GM23338 (cell line): ENCODE data around the gene PHYKPL. TPM values are rescaled to one million over a fixed set of nuclear protein-coding genes. Genes with fewer than 3 reads are reported as not detected.

Experiments used
- ATAC-seq: fragments of 200-7000 bp; cut with Tn5 transposase; 3 replicates; pipeline ENCODE4 v1.9.1; 2020
- DNase-seq: peaks from one replicate; pipeline ENCODE4 v3.0.0-alpha.2; 2015; ENCODE audit warnings: low spot score
- H2AFZ ChIP-seq: fragments of 200-600 bp; sonication (generic); 2 replicates; pipeline ENCODE4 v1.8.0; 2016; ENCODE audit warnings: antibody characterized with exemption, mild to moderate bottlenecking, moderate library complexity
- H3F3A ChIP-seq: fragments of 200-600 bp; sonication (generic); replicated peaks from 2 replicates; pipeline ENCODE4 v1.8.0; 2017; ENCODE audit warnings: antibody characterized with exemption, mixed run types, low read depth
- H3K27ac ChIP-seq: fragments of 200-600 bp; sonication (generic); 2 replicates; pipeline ENCODE4 v1.6.1; 2016; ENCODE audit warnings: low read depth
- H3K27me3 ChIP-seq: fragments of 200-600 bp; sonication (generic); 2 replicates; pipeline ENCODE4 v1.8.0; 2016; ENCODE audit warnings: mild to moderate bottlenecking, mixed run types, moderate library complexity; ENCODE audit not compliant: insufficient read depth
- H3K36me3 ChIP-seq: fragments of 200-600 bp; sonication (generic); 2 replicates; pipeline ENCODE4 v1.8.0; 2016; ENCODE audit warnings: mild to moderate bottlenecking; ENCODE audit not compliant: insufficient read depth
- H3K4me1 ChIP-seq: fragments of 200-600 bp; sonication (generic); 2 replicates; pipeline ENCODE4 v1.8.0; 2016; ENCODE audit warnings: mild to moderate bottlenecking, moderate library complexity; ENCODE audit not compliant: insufficient read depth
- H3K4me2 ChIP-seq: fragments of 200-600 bp; sonication (generic); 2 replicates; pipeline ENCODE4 v1.7.1; 2017; ENCODE audit warnings: mixed run types
- H3K4me3 ChIP-seq: fragments of 200-600 bp; sonication (generic); 2 replicates; pipeline ENCODE4 v1.6.1; 2016; ENCODE audit warnings: mixed run types
- H3K79me2 ChIP-seq: fragments of 200-600 bp; sonication (generic); replicated peaks from 2 replicates; pipeline ENCODE4 v1.8.0; 2017; ENCODE audit warnings: mild to moderate bottlenecking; ENCODE audit not compliant: insufficient read depth
- H3K9me2 ChIP-seq: fragments of 200-600 bp; sonication (generic); 2 replicates; pipeline ENCODE4 v1.8.0; 2017; ENCODE audit not compliant: insufficient read depth
- H4K20me1 ChIP-seq: fragments of 200-600 bp; sonication (generic); replicated peaks from 2 replicates; pipeline ENCODE4 v1.8.0; 2017; ENCODE audit warnings: mild to moderate bottlenecking; ENCODE audit not compliant: insufficient read depth
- H3K27ac Mint-ChIP-seq: 2 replicates; pipeline ENCODE4 v1.8.0; 2020; ENCODE audit warnings: inconsistent platforms, mild to moderate bottlenecking, moderate library complexity, mixed read lengths
- H3K27me3 Mint-ChIP-seq: 3 replicates; pipeline ENCODE4 v1.8.0; 2022; ENCODE audit warnings: low read depth, mild to moderate bottlenecking, moderate library complexity, mixed read lengths, inconsistent platforms; ENCODE audit not compliant: insufficient read depth, poor library complexity
- H3K36me3 Mint-ChIP-seq: 3 replicates; pipeline ENCODE4 v1.8.0; 2021; ENCODE audit warnings: low read depth, mild to moderate bottlenecking, inconsistent platforms, moderate library complexity, mixed read lengths
- H3K4me1 Mint-ChIP-seq: 3 replicates; pipeline ENCODE4 v1.8.0; 2020; ENCODE audit warnings: mild to moderate bottlenecking, inconsistent platforms, mixed read lengths
- H3K4me3 Mint-ChIP-seq: 3 replicates; pipeline ENCODE4 v1.8.0; 2021; ENCODE audit warnings: moderate library complexity, mild to moderate bottlenecking, inconsistent platforms, mixed read lengths
- H3K9me3 Mint-ChIP-seq: 3 replicates; pipeline ENCODE4 v1.8.0; 2020; ENCODE audit warnings: moderate library complexity, mild to moderate bottlenecking, inconsistent platforms, mixed read lengths
- CREB1 ChIP-seq: fragments of 250-450 bp; sonication (Bioruptor Pico); IDR thresholded peaks from 2 replicates; pipeline ENCODE4 v1.5.0; 2020; ENCODE audit warnings: low read depth, mild to moderate bottlenecking, moderate library complexity
- EZH2 ChIP-seq: fragments of 200-600 bp; sonication (generic); IDR thresholded peaks from one replicate; pipeline ENCODE4 v1.8.0; 2017; ENCODE audit warnings: antibody characterized with exemption, mild to moderate bottlenecking, low read depth; ENCODE audit not compliant: unreplicated experiment
- EZH2phosphoT487 ChIP-seq: fragments of 200-600 bp; sonication (generic); IDR thresholded peaks from one replicate; pipeline ENCODE4 v1.8.1; 2018; ENCODE audit warnings: antibody characterized with exemption; ENCODE audit not compliant: unreplicated experiment
- JUNB ChIP-seq: IDR thresholded peaks from one replicate; pipeline ENCODE4 v1.6.1; 2016; ENCODE audit warnings: antibody characterized with exemption; ENCODE audit not compliant: unreplicated experiment
- NANOG ChIP-seq: IDR thresholded peaks from 2 replicates; pipeline ENCODE4 v1.6.1; 2016; ENCODE audit warnings: antibody characterized with exemption, borderline replicate concordance
- POLR2AphosphoS5 ChIP-seq: IDR thresholded peaks from 2 replicates; pipeline ENCODE4 v1.6.1; 2016; ENCODE audit warnings: antibody characterized with exemption, low read depth
- STAT1 ChIP-seq: IDR thresholded peaks from one replicate; pipeline ENCODE4 v1.6.1; 2016; ENCODE audit warnings: antibody characterized with exemption; ENCODE audit not compliant: unreplicated experiment
- ZNF114 ChIP-seq: fragments of 250-450 bp; sonication (Bioruptor Pico); IDR thresholded peaks from 2 replicates; pipeline ENCODE4 v1.5.0; 2020; ENCODE audit warnings: mild to moderate bottlenecking, moderate library complexity
- ZNF331 ChIP-seq: fragments of 250-450 bp; sonication (Bioruptor Pico); IDR thresholded peaks from 2 replicates; pipeline ENCODE4 v1.5.0; 2020; ENCODE audit warnings: low read depth, mild to moderate bottlenecking, moderate library complexity
- polyA plus RNA-seq: library from polyadenylated mRNA; unstranded; fragments of >200 nt; fragmentation: Nextera tagmentation; extraction: Ambion mirVana; gene quantifications from 2 replicates; pipeline ENCODE4 v1.2.1, GENCODE V29; 2016
- total RNA-seq: library from RNA; depleted of rRNA; stranded (reverse); fragments of >200 nt; shearing (Covaris generic); gene quantifications from 2 replicates; pipeline ENCODE4 v1.2.3, GENCODE V29; 2014
- TF ChIP-seq, protein P1 (sequence below): IDR thresholded peaks from 2 replicates; pipeline ENCODE4 v1.6.1; 2016; ENCODE audit warnings: antibody characterized with exemption
- TF ChIP-seq, protein P2 (sequence below): fragments of 250-450 bp; sonication (Bioruptor Pico); IDR thresholded peaks from 2 replicates; pipeline ENCODE4 v1.5.0; 2020; ENCODE audit warnings: mild to moderate bottlenecking, moderate library complexity
- TF ChIP-seq, protein P3 (sequence below): IDR thresholded peaks from one replicate; pipeline ENCODE4 v1.6.1; 2018; ENCODE audit warnings: antibody characterized with exemption; ENCODE audit not compliant: unreplicated experiment
- TF ChIP-seq, protein P4 (sequence below), 2 experiments: fragments of 200-600 bp in 1 of 2; sonication (generic) in 1 of 2; conservative IDR thresholded peaks; 2 replicates each; pipeline versions ENCODE4 v1.5.1 to v1.6.1; 2016 to 2017; ENCODE audit warnings: antibody characterized with exemption in 2 of 2, low read depth in 2 of 2, mild to moderate bottlenecking in 2 of 2, moderate library complexity in 1 of 2

The PHYKPL gene
- total and polyA plus RNA-seq, 2 experiments from 2014 or later, result 15.9 to 20.8 TPM

DNA sequence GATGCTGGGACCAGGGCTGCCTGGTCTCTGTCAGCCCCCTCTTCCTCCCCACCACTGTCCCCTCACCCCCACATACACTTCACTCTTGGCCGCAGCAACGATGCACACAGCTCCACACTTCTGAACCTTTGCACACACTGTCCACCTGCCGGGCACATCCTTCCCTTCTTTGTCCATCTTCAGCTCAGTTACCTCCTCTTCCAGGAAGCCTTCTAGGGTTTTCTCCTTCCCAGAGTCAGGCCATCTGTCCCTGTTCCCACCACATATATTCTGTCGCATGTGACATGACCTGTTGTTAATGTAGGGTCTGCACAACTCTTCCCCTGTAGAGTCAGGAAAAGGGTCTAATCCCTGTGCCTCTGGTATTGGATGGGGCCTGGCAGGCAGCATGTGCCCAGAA is 38.6 kb upstream of the PHYKPL start (continued):
- no peak for TF ChIP-seq EZH2phosphoT487
- TF ChIP-seq NANOG, result no peak

DNA sequence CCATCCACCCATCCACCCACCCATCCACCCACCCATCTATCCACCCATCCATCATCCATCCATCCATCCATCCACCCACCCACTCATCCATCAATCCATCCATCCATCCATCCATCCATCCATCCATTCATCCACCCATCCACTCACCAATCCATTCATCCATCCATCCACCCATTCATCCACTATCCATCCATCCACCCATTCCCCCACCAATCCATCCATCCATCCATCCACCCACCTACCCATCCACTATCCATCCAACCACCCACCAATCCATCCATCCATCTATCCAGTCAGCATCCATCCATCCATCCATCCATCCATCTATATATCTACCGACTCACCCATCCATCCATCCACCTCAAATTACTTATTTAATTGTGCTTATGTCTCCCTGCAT is 36.9 kb upstream of the PHYKPL start:
- H3K36me3 ChIP-seq, result no peaks in the 10 kb centered on the region
- H3K4me1 ChIP-seq, result no peaks in the 10 kb centered on the region
- no peak overlapping the region for H3K4me2 ChIP-seq
- no peak overlapping the region for H3K27ac ChIP-seq
- no peaks in the 10 kb centered on the region for H3K27me3 ChIP-seq
- H2AFZ ChIP-seq, result no peak overlapping the region
- Mint-ChIP-seq H3K27me3 (peaks cover 17% of the 10 kb centered on the region), H3K4me1 (no peaks in the 10 kb centered on the region; the same call in 2 of the 3 replicates), H3K36me3 (no peaks in the 10 kb centered on the region; the same call in 2 of the 3 replicates), H3K4me3 (no peak overlapping the region), H3K27ac (no peak overlapping the region), H3K9me3 (no peaks in the 10 kb centered on the region)
- no peaks in the 10 kb centered on the region for H3K9me2 ChIP-seq
- no peaks in the 10 kb centered on the region for H3K79me2 ChIP-seq
- no peaks in the 10 kb centered on the region for H3F3A ChIP-seq
- no peaks in the 10 kb centered on the region for H4K20me1 ChIP-seq
- H3K4me3 ChIP-seq, result no peak overlapping the region
- ATAC-seq, result no peak
- no peak for DNase-seq
- TF ChIP-seq, protein P1, sequence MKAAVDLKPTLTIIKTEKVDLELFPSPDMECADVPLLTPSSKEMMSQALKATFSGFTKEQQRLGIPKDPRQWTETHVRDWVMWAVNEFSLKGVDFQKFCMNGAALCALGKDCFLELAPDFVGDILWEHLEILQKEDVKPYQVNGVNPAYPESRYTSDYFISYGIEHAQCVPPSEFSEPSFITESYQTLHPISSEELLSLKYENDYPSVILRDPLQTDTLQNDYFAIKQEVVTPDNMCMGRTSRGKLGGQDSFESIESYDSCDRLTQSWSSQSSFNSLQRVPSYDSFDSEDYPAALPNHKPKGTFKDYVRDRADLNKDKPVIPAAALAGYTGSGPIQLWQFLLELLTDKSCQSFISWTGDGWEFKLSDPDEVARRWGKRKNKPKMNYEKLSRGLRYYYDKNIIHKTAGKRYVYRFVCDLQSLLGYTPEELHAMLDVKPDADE, result no peak
- no peak for TF ChIP-seq NANOG
- TF ChIP-seq, protein P2, sequence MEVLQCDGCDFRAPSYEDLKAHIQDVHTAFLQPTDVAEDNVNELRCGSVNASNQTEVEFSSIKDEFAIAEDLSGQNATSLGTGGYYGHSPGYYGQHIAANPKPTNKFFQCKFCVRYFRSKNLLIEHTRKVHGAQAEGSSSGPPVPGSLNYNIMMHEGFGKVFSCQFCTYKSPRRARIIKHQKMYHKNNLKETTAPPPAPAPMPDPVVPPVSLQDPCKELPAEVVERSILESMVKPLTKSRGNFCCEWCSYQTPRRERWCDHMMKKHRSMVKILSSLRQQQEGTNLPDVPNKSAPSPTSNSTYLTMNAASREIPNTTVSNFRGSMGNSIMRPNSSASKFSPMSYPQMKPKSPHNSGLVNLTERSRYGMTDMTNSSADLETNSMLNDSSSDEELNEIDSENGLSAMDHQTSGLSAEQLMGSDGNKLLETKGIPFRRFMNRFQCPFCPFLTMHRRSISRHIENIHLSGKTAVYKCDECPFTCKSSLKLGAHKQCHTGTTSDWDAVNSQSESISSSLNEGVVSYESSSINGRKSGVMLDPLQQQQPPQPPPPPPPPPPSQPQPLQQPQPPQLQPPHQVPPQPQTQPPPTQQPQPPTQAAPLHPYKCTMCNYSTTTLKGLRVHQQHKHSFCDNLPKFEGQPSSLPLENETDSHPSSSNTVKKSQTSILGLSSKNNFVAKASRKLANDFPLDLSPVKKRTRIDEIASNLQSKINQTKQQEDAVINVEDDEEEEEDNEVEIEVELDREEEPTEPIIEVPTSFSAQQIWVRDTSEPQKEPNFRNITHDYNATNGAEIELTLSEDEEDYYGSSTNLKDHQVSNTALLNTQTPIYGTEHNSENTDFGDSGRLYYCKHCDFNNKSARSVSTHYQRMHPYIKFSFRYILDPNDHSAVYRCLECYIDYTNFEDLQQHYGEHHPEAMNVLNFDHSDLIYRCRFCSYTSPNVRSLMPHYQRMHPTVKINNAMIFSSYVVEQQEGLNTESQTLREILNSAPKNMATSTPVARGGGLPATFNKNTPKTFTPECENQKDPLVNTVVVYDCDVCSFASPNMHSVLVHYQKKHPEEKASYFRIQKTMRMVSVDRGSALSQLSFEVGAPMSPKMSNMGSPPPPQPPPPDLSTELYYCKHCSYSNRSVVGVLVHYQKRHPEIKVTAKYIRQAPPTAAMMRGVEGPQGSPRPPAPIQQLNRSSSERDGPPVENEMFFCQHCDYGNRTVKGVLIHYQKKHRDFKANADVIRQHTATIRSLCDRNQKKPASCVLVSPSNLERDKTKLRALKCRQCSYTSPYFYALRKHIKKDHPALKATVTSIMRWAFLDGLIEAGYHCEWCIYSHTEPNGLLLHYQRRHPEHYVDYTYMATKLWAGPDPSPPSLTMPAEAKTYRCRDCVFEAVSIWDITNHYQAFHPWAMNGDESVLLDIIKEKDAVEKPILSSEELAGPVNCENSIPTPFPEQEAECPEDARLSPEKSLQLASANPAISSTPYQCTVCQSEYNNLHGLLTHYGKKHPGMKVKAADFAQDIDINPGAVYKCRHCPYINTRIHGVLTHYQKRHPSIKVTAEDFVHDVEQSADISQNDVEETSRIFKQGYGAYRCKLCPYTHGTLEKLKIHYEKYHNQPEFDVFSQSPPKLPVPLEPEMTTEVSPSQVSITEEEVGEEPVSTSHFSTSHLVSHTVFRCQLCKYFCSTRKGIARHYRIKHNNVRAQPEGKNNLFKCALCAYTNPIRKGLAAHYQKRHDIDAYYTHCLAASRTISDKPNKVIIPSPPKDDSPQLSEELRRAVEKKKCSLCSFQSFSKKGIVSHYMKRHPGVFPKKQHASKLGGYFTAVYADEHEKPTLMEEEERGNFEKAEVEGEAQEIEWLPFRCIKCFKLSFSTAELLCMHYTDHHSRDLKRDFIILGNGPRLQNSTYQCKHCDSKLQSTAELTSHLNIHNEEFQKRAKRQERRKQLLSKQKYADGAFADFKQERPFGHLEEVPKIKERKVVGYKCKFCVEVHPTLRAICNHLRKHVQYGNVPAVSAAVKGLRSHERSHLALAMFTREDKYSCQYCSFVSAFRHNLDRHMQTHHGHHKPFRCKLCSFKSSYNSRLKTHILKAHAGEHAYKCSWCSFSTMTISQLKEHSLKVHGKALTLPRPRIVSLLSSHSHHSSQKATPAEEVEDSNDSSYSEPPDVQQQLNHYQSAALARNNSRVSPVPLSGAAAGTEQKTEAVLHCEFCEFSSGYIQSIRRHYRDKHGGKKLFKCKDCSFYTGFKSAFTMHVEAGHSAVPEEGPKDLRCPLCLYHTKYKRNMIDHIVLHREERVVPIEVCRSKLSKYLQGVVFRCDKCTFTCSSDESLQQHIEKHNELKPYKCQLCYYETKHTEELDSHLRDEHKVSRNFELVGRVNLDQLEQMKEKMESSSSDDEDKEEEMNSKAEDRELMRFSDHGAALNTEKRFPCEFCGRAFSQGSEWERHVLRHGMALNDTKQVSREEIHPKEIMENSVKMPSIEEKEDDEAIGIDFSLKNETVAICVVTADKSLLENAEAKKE (CRISPR knock-in tag), result no peak
- no peak for TF ChIP-seq JUNB
- TF ChIP-seq POLR2AphosphoS5, result no peak
- no peak for TF ChIP-seq EZH2phosphoT487
- no peak for TF ChIP-seq STAT1
- TF ChIP-seq, protein P3, sequence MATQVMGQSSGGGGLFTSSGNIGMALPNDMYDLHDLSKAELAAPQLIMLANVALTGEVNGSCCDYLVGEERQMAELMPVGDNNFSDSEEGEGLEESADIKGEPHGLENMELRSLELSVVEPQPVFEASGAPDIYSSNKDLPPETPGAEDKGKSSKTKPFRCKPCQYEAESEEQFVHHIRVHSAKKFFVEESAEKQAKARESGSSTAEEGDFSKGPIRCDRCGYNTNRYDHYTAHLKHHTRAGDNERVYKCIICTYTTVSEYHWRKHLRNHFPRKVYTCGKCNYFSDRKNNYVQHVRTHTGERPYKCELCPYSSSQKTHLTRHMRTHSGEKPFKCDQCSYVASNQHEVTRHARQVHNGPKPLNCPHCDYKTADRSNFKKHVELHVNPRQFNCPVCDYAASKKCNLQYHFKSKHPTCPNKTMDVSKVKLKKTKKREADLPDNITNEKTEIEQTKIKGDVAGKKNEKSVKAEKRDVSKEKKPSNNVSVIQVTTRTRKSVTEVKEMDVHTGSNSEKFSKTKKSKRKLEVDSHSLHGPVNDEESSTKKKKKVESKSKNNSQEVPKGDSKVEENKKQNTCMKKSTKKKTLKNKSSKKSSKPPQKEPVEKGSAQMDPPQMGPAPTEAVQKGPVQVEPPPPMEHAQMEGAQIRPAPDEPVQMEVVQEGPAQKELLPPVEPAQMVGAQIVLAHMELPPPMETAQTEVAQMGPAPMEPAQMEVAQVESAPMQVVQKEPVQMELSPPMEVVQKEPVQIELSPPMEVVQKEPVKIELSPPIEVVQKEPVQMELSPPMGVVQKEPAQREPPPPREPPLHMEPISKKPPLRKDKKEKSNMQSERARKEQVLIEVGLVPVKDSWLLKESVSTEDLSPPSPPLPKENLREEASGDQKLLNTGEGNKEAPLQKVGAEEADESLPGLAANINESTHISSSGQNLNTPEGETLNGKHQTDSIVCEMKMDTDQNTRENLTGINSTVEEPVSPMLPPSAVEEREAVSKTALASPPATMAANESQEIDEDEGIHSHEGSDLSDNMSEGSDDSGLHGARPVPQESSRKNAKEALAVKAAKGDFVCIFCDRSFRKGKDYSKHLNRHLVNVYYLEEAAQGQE, result no peak
- no peak for TF ChIP-seq ZNF114
- TF ChIP-seq, protein P4, sequence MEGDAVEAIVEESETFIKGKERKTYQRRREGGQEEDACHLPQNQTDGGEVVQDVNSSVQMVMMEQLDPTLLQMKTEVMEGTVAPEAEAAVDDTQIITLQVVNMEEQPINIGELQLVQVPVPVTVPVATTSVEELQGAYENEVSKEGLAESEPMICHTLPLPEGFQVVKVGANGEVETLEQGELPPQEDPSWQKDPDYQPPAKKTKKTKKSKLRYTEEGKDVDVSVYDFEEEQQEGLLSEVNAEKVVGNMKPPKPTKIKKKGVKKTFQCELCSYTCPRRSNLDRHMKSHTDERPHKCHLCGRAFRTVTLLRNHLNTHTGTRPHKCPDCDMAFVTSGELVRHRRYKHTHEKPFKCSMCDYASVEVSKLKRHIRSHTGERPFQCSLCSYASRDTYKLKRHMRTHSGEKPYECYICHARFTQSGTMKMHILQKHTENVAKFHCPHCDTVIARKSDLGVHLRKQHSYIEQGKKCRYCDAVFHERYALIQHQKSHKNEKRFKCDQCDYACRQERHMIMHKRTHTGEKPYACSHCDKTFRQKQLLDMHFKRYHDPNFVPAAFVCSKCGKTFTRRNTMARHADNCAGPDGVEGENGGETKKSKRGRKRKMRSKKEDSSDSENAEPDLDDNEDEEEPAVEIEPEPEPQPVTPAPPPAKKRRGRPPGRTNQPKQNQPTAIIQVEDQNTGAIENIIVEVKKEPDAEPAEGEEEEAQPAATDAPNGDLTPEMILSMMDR (conservative IDR thresholded peaks at IDR 0.05; ENCODE audit: low read depth in 2 of 2), result no peak
- no peak for TF ChIP-seq EZH2
- no peak for TF ChIP-seq CREB1 (CRISPR knock-in tag)
- no peak for TF ChIP-seq ZNF331 (CRISPR knock-in tag)
